Gastroesophageal sphincter (tissue), 3 donors: ENCODE measurements around the gene RPAP3.

Experiments used
- CTCF ChIP-seq, 4 experiments: fragments of 200-600 bp in 2 of 4; fragments of 450-650 bp in 2 of 4; sonication (generic) in 1 of 4; IDR thresholded peaks; one replicate each; pipeline ENCODE4 v1.5.1; 2017 to 2019; ENCODE audit warnings: antibody characterized with exemption in 4 of 4, mild to moderate bottlenecking in 2 of 4, moderate library complexity in 2 of 4
- EP300 ChIP-seq: sonication (generic); formaldehyde crosslinking; IDR thresholded peaks from one replicate; pipeline ENCODE4 v1.6.1; 2017; ENCODE audit warnings: antibody characterized with exemption, mild to moderate bottlenecking
- POLR2A ChIP-seq, 2 donors: fragments of 450-650 bp; IDR thresholded peaks; one replicate each; pipeline ENCODE4 v1.6.1; 2017; ENCODE audit warnings: antibody characterized with exemption in 2 of 2, mild to moderate bottlenecking in 2 of 2, moderate library complexity in 1 of 2
- POLR2AphosphoS5 ChIP-seq: sonication (generic); formaldehyde crosslinking; IDR thresholded peaks from one replicate; pipeline ENCODE4 v1.6.1; 2017; ENCODE audit warnings: antibody characterized with exemption

- no peak for TF ChIP-seq POLR2A (IDR thresholded peaks at IDR 0.05)
- TF ChIP-seq CTCF (IDR thresholded peaks at IDR 0.05), result no peak
- TF ChIP-seq EP300, result no peak
- no peak for TF ChIP-seq POLR2AphosphoS5
Measured at GRCh38 chr12:47709671-47710070, 3.8 kb upstream of the RPAP3 start.
